Right kidney (tissue), 1 donor: ENCODE results near the gene FOLR1.

ENCODE experiments used
- DNase-seq: peaks from one replicate; pipeline ENCODE4 v3.0.0-alpha.2; 2016

Gene FOLR1

DNA sequence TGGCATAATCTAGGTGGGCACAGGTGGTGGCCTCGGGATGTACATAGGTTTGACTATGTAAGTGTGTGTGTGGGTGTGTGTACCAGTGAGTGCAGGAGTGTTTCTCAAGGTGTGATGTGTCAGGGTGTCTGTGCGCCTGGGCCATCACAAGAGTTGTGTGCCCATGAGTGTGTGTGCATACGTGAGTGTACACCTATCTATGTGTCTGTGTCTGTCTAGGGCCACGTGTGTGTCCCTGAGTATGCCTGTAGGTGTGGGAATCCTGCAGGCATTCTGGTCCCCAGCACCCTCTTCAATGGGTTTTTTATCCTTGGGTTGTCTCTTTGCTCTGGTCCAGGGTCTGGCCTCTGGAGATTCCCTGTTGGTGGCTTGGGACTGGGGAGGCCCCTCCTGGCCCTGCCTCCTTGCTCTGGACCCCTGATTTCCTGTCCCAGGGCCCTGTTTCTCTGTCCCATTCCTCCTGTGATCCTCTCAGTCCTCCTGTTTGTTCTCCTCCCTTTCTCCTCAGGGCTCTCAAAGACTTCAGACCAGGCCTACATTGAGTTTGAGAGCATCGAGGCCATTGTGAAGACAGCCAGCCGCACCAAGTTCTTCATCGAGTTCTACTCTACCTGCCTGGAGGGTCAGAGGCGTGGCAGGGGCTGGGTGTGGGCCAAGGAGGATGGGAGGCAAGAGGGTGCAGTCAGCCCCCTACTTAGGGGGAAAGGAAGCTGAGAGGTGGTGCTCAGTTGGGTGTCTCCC, 42.0 kb downstream of the FOLR1 start:
- no peak for DNase-seq

DNA sequence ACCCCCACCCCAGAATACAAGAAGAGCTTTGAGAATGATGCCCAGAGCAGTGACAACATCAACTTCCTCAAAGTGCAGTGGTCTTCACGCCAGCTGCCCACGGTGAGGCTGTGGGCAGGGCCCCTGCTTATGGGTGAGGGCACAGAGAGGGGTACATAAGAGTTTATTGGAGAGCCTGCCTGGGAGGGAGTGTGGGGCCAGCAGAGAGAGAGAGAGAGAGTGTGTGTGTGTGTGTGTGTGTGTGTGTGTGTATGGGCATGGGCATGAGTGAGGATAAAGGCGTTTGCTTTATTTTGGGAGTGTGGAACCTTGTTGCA, 42.5 kb downstream of the FOLR1 start:
- DNase-seq, result no peak

DNA sequence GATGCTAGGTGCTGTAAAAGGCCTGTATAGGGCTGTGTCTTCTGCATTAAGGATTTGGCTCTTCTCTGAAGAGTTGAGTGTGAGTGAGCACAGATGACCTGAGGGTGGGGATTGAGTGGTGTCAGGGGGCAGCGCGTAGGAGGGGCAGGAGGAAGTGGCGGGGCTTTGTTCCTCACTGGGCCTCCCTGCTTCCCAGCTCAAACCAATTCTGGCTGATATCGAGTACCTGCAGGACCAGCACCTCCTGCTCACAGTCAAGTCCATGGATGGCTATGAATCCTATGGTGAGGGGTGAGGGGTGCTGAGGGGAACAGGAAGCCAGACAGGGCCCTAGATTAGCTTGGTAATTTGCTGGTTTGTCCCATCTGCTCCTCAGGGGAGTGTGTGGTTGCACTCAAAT, 43.0 kb downstream of the FOLR1 start:
- DNase-seq, result no peak

DNA sequence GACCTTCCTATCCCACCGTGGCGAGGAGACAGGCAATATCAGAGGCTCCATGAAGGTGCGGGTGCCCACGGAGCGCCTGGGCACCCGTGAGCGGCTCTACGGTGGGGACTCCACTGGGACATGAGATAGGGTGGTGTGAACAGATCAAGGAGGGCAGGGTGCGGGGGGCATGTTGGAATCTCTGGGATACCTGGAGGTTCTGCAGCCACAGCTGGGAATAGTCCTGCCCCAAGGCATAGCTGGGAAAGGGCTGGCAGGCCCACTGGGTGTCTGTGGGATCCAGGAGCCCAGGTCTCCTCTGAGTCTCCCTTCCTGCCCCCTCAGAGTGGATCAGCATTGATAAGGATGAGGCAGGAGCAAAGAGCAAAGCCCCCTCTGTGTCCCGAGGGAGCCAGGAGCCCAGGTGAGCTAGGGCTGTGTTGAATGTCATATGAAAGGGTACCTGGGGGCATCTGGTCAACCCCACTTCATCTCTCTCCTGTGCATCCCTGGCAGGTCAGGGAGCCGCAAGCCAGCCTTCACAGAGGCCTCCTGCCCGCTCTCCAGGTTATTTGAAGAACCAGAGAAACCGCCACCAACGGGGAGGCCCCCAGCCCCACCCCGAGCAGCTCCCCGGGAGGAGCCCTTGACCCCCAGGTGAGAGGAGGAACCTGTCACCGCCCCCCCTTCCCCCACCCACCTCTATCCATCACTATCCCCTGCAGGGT, 43.6 kb downstream of the FOLR1 start:
- DNase-seq, result no peak

DNA sequence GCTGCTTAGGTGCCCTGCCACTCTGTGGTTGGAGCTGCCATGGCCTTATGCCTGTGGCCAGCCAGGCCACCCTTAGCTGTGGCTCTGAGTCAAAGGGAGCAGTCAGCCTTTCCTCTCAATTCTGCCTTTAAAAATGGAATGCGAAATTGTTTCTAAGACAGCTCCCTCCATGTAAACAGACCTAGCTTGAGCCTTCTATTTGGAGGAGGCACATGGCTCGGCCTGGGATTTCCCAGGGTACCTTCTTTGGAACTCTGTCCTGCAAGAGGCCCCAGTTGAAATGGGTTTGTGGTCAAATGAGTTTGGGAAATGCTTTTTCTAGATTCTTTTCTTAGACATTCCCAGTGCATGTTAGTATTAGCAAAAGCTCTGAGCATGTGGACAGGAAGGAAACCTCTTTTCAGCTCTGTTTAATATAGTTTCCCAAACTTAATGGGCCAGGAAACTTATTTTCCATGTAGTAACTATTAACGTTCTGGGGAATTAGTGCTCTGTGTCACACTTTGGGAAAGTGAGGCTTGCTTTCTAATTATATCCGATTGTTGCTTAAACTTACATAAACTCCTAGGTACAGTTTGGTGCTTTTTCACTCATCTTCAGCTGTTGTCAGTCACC, 44.2 kb downstream of the FOLR1 start:
- no peak for DNase-seq

DNA sequence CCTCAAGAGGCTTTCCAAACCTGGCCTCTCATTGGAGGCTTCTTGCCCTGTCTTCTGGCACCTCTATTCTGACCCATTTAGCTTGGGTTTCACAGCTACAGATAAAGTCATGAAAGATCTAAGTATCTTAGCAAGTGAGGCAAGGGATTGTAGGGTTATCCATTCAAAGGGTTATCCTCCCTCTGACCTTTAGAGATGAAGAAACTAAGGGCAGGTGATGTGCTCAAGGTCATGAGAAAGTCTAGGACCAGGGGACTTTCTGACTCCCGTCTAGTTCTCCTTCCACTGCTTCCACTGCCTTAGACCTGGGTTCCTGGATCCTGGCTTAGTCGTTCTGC, 44.8 kb downstream of the FOLR1 start:
- DNase-seq, result no peak

DNA sequence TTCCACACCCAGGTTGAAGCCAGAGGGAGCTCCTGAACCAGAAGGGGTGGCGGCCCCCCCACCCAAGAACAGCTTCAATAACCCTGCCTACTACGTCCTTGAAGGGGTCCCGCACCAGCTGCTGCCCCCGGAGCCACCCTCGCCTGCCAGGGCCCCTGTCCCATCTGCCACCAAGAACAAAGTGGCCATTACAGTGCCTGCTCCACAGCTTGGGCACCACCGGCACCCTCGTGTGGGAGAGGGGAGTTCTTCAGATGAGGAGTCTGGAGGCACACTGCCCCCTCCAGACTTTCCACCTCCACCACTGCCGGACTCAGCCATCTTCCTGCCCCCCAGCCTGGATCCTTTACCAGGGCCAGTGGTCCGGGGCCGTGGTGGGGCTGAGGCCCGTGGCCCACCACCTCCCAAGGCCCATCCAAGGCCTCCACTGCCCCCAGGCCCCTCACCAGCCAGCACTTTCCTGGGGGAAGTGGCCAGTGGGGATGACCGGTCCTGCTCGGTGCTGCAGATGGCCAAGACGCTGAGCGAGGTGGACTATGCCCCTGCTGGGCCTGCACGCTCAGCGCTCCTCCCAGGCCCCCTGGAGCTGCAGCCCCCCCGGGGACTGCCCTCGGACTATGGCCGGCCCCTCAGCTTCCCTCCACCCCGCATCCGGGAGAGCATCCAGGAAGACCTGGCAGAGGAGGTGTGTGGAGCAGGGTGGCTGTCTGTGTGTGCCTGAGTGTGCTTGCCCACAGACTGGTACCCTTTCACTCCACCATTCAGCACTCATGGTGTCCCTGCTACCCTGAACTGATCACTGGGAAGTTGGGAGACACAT, 45.4 kb downstream of the FOLR1 start:
- peak; percentile 41 for DNase-seq

DNA sequence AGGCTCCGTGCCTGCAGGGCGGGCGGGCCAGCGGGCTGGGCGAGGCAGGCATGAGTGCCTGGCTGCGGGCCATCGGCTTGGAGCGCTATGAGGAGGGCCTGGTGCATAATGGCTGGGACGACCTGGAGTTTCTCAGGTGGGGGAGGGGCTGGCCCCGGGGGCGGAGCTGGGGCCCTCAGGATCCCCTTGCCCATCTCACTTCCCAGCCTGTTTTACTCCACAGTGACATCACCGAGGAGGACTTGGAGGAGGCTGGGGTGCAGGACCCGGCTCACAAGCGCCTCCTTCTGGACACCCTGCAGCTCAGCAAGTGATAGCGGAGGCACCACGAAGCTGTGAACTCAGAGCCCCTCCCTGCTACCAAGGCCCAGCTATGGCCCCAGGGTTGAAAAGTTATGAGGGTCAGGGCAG, 46.1 kb downstream of the FOLR1 start:
- peak; percentile 31 for DNase-seq

DNA sequence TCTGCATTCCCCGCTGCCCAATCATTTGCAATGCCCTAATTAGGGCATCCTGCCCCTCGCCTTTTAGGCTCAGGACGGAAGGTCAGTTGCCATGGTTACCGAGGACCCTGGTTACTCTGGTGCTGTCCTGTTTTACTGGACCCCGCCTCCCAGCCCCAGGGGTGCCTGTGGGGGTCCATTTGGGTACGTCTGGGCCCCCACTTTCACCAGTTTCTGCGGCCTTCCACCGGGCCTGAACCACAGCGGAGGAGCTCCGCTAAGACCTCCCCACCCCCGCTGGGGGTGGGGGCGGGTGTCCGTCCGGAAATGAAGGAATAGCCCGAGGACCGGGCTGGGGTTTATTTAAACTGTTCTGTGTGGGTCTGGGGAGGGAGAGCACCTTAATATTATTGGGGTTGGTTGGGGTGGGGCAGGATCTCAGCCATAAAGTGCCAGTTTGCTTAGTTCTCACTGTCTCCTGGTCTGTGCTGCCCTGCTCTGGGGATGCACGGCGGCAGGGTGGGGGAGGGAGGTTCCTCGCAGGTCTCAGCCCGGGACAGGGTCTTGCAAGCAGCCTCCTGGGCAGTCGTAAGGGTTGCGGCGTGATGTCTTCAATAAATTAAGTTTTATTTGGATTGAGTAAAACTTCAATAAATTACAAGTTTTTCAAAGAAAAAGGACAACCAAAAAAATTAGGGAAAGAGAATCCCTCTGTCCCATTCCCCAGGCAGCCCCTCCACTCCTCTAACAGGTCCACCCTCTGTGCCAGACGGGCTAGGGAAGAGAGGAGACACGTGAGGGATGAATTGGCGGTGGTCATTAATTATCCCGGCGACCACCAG, 46.8 kb downstream of the FOLR1 start:
- DNase-seq, result peak; percentile 23

DNA sequence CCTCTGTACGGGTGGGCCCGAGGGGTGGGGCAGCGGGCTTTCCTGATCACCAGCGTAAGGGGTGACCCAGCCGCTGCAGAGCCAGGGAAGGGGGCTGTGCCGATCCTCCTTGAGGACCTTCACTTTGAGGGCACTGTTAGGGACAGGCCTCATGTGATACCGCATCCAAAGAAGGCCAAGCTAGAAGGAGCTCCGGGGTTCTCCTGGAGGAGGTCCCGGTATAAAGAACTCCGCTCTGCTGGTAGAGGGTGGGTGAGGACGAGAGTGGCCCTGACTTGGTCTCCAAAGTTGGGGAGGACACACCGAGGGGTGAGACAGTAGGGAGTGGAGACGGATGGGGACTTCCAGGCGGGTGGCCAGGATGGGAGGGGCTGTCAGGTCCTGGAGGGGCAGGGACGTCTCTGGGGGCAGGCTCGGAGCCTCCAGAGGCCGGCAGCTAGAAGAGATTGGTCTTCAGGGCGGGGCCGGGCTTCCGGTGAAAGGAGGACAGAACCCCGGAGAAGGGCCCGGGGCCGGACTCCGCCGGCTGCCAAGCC, 47.4 kb downstream of the FOLR1 start:
- peak; percentile 59 for DNase-seq

DNA sequence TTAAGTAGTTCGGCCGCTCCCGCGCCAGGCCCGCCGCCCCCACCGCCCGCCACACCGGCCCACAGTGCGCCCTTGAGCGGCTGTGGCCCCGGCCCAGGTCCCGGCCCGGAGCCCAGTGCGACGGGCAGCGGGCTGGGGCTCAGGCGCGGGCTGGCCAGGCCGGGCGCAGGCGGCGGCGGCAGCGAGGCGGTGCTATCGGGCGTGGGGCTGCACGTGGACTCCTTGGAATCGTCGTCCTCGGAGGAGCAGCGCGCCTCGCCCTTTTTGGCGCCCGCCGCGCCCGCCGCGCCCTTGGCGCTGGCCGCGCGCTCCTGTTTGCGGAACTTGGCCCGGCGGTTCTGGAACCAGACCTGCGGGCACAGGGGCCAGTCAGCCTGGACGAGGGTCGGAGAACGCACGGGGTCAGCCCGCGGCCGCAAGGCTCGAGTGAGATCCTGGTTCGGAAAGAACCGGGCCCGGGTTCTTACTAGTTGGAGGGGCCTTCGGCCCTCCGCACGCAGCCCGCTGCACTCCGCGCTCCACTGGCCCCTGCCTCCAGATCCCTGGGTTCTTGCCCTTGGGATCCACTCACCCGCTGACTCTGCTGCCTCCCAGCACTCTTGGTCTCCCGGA, 48.0 kb downstream of the FOLR1 start:
- peak; percentile 72 for DNase-seq

DNA sequence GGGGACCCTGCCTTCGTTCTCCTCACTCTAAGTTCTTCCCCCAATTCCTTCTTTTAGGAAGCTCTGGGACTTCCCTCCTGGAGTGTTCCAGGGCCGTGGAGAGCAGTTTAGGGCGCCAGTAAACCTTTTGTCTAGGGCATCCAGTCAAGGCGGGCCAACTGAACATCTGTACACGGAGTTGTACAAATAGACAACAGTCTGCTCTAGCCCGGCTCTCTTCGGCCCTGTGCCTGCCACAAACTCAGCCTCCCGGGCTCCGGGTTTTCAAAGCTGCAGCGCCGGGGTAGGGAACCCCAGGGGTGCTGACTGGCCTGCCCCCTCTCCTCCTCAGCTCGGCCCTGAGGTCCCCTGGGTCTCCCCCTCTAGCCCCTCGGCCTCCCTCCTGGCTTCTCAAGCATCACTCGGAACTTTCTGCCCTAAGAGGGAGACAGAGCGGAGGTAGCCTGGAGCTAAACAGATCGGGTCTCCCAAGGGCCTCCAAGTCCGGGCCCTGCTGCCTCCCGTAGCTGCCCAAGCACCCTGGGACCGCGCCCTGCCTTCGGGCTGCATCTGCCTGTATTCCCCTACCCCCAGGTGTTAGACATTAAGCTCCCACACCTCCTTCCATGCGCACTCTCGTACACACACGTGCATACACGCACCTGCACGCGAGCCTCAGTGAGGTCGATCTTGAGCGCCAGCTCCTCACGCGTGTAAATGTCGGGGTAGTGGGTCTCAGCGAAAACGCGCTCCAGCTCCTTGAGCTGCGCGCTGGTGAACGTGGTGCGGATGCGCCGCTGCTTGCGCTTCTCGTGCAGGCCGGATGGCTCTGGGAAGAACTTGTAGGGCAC, 48.7 kb downstream of the FOLR1 start:
- DNase-seq, result peak; percentile 56

DNA sequence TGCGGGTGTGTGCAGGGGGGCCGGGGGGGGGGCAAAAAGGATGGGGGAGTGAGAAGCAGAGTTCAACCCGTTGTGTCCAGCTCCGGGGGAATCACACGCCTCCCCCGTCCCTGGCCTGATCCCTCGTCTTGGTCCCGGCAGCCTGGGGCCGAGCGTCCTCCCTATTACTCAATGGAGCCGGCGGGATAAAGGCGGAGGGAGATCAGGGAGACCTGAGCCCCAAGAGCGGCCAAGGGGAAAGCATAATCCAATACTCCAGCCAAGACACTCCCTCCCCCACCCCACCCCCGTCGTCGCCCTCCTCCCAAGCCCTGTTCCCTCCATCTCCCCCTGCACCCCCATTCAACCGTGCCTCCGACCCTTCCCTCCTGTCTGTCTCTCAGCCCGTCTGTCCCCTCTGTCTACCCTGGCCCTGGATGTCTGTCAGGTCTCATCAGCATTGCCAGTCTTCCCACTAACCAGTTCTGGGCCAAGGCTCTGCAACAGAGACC, 49.4 kb downstream of the FOLR1 start:
- DNase-seq, result no peak

DNA sequence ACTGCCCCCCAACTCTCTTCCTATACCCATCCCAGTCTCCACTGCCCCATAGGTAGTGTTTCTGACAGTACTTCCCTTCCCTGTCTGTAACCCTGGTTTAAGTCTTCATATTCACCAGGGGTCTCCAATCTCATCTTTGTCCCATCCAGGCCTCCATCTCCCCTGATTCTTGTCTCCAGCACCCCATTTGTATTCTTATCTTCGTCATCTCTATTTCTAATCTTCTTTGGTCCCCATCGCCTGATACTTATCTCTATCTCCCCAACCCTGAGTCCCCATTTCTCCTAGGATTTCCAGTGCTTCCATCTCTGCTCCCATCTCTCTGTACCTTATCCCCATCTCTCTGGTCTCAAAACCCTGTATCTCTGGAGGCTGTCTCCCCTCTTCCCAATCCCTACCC, 50.2 kb downstream of the FOLR1 start:
- no peak for DNase-seq

DNA sequence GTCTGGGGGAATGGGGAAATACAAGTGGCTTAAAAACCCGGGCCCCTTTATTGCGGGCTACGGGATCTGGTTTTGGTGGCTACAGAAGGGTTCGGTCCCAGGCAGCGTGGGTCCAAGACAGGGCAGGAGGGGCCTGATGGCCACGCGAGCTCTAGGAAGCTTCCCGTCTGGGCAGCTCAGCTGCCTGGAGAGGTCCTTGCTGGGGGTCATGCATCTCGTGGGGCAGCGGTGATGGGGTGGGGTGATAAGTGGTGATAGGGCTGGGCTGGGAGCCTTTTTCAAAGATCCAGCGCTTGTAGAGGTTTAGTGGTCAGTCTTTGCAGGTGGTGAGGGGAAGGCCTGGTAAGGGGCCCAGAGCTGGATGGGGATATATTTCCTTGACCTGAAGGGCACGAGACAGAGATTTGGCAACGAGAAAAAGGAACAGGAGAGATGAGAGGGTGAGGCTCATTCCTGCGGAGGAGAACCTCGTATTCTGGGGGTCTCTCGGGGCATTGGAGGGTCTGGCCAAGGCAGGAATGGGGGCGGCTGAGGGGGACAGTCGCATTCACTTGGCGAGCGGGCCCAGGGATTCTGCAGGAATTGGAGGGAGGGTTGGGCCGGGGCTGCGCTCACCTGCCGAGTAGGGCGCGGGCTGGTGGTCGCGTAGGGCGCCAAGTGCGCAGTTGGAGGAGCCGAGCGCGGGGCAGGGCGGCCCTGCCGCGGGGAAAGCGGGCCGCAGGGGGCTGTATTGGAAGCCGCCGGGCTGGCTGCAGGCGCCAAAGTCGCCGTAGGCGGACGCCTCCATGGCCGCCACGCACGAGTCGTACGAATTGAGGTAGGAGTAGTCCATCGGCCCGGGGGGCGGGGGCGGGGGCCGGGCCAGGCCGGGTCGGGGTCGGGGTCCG, 51.5 kb downstream of the FOLR1 start:
- no peak for DNase-seq

DNA sequence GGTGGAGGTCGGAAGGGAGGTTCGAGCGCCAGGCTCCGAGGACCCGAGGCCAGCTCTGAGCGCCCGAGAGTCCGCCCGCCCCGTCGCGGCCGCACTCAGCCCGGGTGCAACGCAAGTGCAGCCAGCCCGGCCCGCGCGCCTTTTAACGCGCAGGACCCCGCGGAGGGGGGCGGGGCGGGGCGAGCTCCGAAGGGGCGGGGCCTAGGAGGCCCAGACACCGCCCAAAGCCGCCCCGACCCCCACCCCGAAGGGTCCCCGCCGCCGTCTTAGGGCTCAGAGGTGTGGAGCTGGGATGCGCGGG, 52.1 kb downstream of the FOLR1 start, which contains the start of gene PHOX2A:
Gene PHOX2A, minus strand, starts transcription at position 117 of the 301 bp plus-strand sequence. CDS start 172 bp downstream, outside the sequence.
- no peak for DNase-seq

DNA sequence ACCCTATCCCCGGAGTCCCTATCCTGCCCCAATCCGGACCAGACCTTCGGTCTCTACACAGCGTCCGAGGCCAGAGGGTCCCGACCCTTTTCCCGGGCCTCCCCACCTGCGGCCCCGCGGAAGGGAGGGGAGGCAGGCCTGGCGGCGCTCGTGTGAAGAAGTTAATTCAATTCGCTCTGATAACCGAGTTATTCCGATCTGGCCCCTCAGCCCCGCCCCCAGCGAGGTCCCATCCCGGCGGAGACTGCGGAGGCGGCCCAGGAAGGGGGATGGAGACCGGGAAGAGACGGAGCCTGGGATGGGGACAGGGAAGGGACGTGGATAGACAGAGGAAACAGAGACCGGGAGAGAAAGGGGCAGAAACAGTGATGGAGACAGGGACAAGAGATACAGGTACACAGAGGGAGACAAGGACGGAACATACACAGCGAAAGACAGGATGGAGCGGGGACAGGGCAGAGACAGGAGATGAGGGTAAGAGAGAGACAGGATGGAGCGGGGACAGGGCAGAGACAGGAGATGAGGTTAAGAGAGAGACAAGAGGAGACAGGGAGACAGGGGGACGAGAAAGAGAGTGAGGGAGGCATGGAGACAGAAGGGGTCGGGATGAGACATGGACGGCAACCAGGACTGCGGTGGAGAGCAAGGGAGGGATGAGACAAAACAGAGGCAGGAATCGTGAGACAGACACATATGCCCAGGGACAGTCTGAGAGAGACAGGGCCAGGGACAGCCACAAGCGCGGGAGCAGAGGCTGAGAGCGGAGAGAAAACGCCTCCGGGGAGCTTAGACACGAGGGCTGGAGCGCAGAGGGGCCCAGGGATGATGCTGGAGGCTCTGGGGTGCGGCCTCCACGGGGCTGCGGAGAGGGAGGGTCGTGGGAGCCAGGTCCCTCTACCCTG, 52.7 kb downstream of the FOLR1 start:
- DNase-seq, result peak; percentile 33

DNA sequence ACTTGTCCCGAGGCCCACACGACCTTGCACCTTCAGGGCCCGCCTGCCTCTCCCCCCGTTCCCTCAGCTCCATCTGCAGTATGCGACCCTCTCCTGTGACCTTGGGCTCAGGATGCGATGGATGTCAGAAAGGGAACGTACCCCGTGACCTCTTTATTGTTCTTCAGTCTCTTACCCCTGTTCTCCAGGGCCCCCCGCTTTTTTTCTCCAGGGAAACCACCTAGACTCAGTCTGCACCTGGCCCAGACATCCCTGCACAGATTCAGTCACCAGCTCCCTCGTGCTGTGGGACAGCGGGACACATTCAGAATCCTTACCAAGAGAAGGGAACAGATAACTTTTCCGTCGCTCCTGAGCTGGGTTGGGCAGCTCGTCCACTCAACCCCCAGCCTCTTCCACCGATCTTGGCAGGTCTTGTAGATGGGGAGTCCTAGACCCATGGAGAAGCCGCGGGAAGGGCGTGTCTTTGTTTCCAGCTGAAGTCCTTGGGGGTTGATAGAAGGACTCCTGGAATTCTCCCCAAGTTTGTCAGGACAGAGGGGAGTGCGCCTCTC, 53.4 kb downstream of the FOLR1 start:
- DNase-seq, result no peak
